ENCODE data around the gene RNF14. TPM values are rescaled to one million over a fixed set of nuclear protein-coding genes. Genes with fewer than 3 reads are reported as not detected.

The RNF14 gene
- total RNA-seq, 1 experiment from 2014 or later: 75.9 TPM

DNA sequence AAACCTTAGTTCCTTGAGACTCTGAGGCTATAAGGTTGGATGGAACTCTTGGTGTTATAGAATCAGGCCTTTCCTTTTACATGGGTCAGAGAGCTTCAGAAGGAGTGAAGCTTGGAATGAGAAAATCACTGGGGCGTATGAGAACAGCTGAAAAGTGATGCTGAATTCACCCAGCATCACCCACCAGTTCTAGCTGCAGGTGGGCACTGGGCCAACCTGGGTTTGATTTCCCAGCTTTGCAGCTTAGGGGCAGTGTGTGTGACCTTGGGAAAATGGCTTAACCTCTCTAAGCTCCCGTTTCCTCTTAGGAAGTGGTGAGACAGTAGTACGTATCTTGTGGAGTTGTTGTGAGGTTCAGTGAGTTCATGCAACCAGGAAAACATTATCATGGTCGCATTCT is 21.6 kb upstream of the RNF14 start:
- DNase-seq (ENCODE audit: low spot score): no peak

- DNase-seq (ENCODE audit: low spot score): no peak
Measured at GRCh38 chr5:141948812-141949211, 20.1 kb upstream of the RNF14 start.

DNA sequence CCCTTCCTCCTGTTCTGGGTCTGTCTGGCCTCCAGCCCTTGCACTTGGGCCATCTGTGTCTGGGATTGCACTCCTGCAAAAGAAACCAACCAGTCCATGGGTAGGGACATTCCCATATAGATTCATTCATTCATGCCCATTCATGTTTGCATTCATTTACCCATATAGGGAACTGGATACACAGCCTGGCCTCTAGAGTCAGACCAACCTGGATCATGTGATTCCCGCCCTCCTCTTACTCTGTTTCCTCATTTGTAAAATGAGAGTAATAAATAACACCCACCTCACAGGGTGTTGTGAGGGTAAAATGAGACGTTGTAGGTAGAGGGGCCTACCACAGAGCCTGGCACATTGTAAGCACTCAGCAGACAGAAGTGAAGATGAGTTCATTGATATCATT is 19.4 kb upstream of the RNF14 start:
- DNase-seq (ENCODE audit: low spot score): no peak

DNA sequence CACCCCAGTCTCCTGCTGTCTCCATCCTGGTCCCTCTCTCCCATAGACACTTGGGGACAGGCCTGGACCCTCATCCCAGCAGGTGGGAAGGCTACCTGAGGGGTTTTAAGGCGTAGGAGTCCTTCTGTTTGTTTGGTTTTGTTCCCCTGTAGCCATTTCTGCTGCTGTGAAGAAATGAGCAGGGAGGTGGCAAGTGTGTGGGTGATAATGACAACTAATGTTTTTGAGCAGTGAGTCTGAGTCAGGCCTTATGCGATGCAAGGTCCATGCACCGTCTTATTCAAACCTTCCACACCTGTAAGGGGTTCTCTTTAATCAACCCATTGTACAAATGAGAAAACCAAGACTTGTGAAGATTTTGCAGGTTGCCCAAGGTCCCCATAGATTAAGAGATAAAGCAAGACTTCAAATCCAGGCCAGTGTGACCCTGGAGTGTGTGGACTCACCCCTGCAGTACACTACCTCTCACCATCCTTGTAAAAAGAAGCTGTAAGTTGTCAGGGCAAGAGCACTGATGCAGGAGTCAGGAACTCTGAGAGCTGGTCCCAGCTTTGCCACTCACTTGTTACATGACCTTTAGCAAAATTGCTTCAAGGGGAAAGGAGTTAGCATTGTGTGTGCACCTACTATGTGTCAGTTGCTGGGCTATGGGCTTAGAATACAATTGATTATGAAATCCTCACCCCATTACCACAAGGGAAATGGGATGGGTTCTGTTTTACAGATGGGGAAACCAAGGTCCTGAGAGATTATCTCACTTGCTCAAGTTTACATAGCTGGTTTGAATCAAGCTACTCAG is 18.5 kb upstream of the RNF14 start:
- no peak for DNase-seq (ENCODE audit: low spot score)

- DNase-seq (ENCODE audit: low spot score): no peak
Measured at GRCh38 chr5:141951332-141951781, 17.5 kb upstream of the RNF14 start.

GRCh38 chr5:141952020-141952419 is 16.9 kb upstream of the RNF14 start:
- no peak for DNase-seq (ENCODE audit: low spot score)

DNA sequence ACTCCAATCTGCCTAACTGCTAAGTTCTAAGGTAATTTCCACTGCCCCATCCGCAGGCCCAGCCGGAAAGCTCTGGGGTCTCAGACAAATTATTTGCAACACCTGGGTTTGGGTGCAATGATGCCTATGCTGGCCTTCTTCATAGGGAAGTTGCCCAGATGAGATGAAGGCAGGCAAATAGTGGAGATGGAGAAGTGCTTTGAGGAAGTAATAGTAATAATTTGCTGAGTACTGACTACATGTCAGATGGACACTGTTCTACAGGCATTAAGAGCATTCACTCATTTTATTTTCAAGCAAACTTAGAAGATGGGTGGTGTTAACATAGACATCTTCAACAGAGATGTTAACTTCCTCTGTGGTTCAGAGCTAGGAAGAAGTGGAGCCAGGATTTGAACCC is 14.7 kb upstream of the RNF14 start:
- no peak for DNase-seq (ENCODE audit: low spot score)

- no peak for DNase-seq (ENCODE audit: low spot score)
Measured at GRCh38 chr5:141957367-141957996, 11.4 kb upstream of the RNF14 start.

GRCh38 chr5:141958113-141958512 is 10.8 kb upstream of the RNF14 start, which contains the start of gene PCDH12:
TSS of gene PCDH12 (minus strand) at chr5:141958202. CDS start at chr5:141957851, 351 bp downstream.
- DNase-seq (ENCODE audit: low spot score): no peak

GRCh38 chr5:141958546-141959172 is 10.2 kb upstream of the RNF14 start:
- no peak for DNase-seq (ENCODE audit: low spot score)

DNA sequence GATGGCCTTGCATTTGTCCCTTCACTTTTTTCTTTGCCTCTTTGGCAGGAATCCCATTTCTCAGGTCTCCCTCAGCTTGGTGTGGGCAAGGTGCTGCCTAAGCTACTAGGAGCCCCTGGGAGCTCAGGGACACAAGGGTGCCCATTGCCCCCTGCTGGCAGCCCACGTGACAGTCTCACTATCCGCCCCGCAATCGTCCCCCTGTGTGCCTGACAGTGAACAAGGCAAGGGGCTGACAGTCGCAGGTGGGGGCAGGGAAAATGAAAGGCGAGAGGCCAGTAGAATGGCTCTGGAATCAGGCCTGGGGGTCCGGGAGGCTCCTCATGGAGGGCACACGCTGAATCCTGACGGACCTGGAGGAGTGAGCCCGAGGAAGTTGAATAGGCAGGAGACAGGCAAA is 8.9 kb upstream of the RNF14 start:
- DNase-seq (ENCODE audit: low spot score): no peak

DNA sequence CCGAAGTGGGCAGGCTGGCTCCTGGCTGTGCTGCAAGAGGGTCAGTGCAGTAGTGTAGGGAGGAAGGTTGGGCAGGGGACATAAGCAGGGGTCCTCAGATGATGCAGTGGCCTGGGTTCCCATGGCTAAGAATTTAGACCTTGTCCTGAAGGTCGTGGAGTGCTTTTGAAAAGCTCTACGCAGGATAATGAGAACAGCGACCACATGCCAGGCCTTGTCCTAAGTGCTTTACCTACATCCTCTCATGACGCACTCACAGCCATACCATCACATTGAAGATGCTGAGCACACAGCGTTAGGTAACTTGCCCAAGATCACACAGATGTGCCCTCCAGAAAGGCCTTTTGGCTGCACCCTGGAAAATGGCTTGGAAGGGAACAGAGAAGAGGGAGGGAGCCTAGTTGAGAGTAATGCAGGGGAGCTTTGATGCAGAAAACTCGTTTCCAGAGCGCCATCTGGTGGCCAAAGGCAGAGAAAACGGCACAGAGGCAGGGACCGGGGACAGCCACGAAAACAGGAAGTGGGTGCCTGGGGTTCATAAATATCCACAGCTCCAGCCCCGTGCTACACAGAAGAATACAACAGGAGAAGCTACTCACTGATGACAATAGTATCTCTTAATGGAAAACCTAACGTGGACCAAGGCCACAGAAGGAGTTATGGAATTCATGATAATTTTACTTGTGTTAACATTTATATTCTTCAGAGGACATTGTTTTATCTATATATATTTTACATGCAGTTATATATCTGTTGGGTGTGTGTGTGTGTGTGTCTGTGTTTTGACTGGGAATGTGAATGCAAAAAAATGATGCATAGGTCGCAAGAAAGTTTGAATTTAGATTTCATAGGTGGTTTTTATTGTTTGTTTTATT is 8.2 kb upstream of the RNF14 start:
- peak; percentile 81 for DNase-seq (ENCODE audit: low spot score)

- no peak for DNase-seq (ENCODE audit: low spot score)
Measured at GRCh38 chr5:141961466-141961865, 7.4 kb upstream of the RNF14 start.

DNA sequence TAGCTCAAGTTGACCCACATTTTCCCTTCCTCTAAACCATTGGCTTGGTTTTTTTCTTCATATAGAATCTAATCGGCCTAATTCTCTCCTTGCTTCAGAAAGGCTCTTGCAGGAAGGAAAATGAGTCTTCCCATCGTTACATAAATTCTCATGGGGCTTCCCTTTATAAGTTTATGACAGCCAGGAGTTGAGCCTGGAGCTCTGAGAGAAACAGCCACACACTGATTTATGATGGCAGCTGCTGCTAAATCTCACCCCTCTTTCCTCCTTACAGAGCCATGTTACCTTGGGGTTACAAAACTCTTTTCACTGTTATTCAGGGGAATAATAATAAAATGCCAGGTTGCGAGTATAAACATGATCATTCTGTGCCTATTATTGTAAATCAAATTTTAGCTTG is 5.2 kb upstream of the RNF14 start:
- DNase-seq (ENCODE audit: low spot score): no peak

- no peak for DNase-seq (ENCODE audit: low spot score)
Measured at GRCh38 chr5:141965071-141965470, 3.8 kb upstream of the RNF14 start.

GRCh38 chr5:141966275-141966962 is 2.5 kb upstream of the RNF14 start:
- DNase-seq (ENCODE audit: low spot score): no peak

DNA sequence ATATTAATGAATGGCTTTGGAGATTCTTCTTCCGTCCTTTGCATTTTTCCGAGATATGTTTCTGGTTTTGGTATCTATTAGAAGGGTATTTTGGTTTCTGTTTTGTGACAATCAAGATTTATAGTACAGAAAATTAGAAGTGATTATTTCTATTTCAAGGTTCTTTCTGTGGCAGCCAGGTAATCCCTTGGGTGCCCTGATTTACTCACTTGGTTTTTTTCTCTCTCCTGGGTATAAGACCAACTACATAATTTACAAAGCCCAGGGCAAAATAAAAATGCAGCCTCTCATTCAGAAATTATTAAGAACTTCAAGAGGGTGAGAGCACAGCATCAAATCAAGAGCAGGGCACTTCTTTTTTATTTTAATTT is 2.0 kb upstream of the RNF14 start:
- no peak for DNase-seq (ENCODE audit: low spot score)

DNA sequence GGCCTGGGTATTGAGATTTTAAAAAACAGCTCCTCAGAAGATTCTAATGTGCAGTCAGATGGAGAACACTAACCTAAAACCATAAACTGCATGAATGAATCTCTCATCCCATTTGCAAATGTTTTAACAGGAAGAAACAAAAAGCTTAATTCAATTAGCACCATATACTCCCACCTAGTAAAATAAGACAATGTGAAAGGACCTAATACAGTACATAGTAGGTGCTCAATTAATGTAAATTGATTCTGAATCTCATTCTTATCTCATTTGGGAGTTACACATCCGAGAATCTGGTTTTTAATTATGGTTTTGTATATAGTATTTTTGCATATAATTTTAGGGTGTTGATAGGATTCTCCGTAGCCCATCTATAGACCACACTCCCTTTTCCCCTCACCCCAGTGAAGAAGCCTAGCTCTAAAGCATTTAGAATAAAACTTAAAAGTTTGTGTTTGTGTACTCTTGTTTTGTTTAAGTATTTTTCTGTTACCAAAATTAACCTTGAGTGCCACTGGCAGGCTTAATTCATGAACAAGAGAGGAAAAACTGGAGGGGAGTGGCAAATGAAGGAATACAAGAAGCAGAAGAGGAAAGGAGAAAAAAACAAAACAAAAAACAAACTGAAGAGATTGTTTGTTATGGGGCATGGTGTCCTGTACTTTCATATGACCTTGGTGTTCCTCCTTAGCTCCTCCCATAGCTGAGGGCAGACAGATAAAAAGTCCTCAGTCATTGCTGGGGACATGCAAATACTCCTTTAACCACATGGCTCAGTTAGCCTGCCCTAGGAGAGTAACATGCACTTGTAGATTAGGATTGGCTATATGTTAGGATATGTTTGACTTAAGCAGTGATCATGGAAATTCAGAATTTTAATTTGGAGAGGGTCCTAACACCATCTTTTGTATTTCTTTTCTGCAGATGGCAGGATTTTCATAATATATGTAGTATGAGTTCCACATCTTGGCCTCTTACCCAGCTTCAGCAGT is 1.2 kb downstream of the RNF14 start:
- peak; percentile 39 for DNase-seq (ENCODE audit: low spot score)

DNA sequence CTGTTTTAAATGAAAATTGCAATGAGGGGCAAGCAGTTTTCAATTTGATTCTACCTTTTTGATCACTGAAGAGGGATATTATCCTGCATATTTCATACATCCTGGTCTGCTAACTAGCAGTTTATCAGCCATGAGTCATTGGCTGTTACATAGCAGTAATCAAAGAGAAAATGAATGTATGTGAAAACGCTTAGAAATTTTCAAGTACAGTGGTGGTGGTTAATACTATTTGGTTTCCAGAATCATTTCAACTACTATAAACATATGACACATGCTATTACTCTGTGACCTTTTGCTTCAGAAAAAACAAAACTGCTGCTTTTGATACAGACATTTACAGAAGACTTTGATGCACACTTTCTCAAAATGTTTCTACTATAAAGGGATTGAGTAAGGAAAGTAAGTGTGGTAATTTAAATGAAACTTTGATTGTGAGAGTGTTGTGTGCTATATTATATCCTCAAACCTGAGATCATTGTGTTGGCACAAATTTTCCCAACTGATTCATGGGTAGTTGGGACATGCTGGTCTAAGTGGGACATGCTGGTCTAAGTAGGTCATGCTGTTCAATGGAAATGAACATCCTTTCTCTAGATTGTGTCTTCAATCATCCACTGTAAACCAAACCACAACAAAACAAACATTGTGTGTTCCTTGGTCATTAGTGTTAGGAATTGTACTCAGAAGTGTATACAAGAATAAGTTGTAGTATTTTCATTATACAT is 5.1 kb downstream of the RNF14 start:
- peak; percentile 22 for DNase-seq (ENCODE audit: low spot score)

All from H4 (cell line).